HG03064 (cell line): ENCODE results near the gene MT1M.
"Not testable (repeated sequence)": the region's sequence is repeated elsewhere in the genome, so short reads cannot be mapped to it uniquely, and the experiment has no call there.

Experiments used
- ATAC-seq: cut with Tn5 transposase; IDR thresholded peaks from one replicate; pipeline ENCODE4 v1.9.1; 2021; ENCODE audit warnings: low read depth; ENCODE audit not compliant: unreplicated experiment

The MT1M gene

GRCh38 chr16:56632156-56632847 lies at the start of gene MT1M:
Gene MT1M, plus strand, starts transcription at chr16:56632659. Its CDS starts 73 bp downstream, at chr16:56632732.
- ATAC-seq: no peak

- ATAC-seq: not testable (repeated sequence)
These were observed 49.5 kb upstream of the MT1M start for GRCh38 chr16:56582911-56583310.

GRCh38 chr16:56583351-56584168 lies 48.9 kb upstream of the MT1M start:
- ATAC-seq: no peak

- ATAC-seq: no peak
These were observed 48.2 kb upstream of the MT1M start for GRCh38 chr16:56584276-56584675.

- ATAC-seq: no peak
These were observed 43.7 kb upstream of the MT1M start for GRCh38 chr16:56588781-56589140.

- ATAC-seq: no peak
These were observed 43.1 kb upstream of the MT1M start, which contains the start of gene MT3 for GRCh38 chr16:56589141-56590039. Gene MT3, plus strand, starts transcription at chr16:56589528. Its CDS starts 63 bp downstream, at chr16:56589591.

- ATAC-seq: no peak
These were observed 40.9 kb upstream of the MT1M start for GRCh38 chr16:56591377-56592060.

GRCh38 chr16:56593573-56594291 lies 38.7 kb upstream of the MT1M start:
- no peak for ATAC-seq

- no peak for ATAC-seq
These were observed 38.2 kb upstream of the MT1M start for GRCh38 chr16:56594292-56594619.

- ATAC-seq: no peak
These were observed 32.0 kb upstream of the MT1M start for GRCh38 chr16:56600398-56600999.

- ATAC-seq: no peak
These were observed 31.1 kb upstream of the MT1M start for GRCh38 chr16:56601325-56601724.

- no peak for ATAC-seq
These were observed 28.9 kb upstream of the MT1M start for GRCh38 chr16:56603589-56603988.

GRCh38 chr16:56604966-56605365 lies 27.5 kb upstream of the MT1M start:
- no peak for ATAC-seq

- ATAC-seq: no peak
These were observed 27.0 kb upstream of the MT1M start for GRCh38 chr16:56605475-56605874.

GRCh38 chr16:56606071-56606475 lies 26.4 kb upstream of the MT1M start:
- no peak for ATAC-seq

GRCh38 chr16:56606476-56607108 lies 25.9 kb upstream of the MT1M start:
- ATAC-seq: no peak

- ATAC-seq: no peak
These were observed 25.3 kb upstream of the MT1M start for GRCh38 chr16:56607109-56607618.

- ATAC-seq: no peak
These were observed 24.8 kb upstream of the MT1M start for GRCh38 chr16:56607675-56608042.
